Measurements from ENCODE around the gene SMIM43. TPM values are rescaled to one million over a fixed set of nuclear protein-coding genes. Genes with fewer than 3 reads are reported as not detected.

Gene SMIM43
- polyA plus RNA-seq (ENCODE audit: insufficient read length in 12 of 12), result 1 to 10 TPM in 8 of 12 donors, under 1 TPM in 2, not detected in 2; 0.55 to 2.8 (median 1.7) TPM
- long read RNA-seq, donor 1, result 0 reads
- long read RNA-seq, donor 2, result 0 reads
- long read RNA-seq, donor 3, result 0 reads
- long read RNA-seq, donor 4, result 0 reads
- long read RNA-seq, donor 5, partial matches to known transcripts, result 0 of 1 reads
- long read RNA-seq, donor 5, other reads (novel, unspliced or antisense), result 0 of 1 reads
- long read RNA-seq, donor 6, result 0 reads
- long read RNA-seq, donor 7, result 0 reads
- long read RNA-seq, donor 8, result 0 reads
- long read RNA-seq, donor 9, result 0 reads
- long read RNA-seq, donor 10, partial matches to known transcripts, result 18 of 27 reads
- long read RNA-seq, donor 10, other reads (novel, unspliced or antisense), result 9 of 27 reads
- long read RNA-seq, donor 11, result 0 reads

DNA sequence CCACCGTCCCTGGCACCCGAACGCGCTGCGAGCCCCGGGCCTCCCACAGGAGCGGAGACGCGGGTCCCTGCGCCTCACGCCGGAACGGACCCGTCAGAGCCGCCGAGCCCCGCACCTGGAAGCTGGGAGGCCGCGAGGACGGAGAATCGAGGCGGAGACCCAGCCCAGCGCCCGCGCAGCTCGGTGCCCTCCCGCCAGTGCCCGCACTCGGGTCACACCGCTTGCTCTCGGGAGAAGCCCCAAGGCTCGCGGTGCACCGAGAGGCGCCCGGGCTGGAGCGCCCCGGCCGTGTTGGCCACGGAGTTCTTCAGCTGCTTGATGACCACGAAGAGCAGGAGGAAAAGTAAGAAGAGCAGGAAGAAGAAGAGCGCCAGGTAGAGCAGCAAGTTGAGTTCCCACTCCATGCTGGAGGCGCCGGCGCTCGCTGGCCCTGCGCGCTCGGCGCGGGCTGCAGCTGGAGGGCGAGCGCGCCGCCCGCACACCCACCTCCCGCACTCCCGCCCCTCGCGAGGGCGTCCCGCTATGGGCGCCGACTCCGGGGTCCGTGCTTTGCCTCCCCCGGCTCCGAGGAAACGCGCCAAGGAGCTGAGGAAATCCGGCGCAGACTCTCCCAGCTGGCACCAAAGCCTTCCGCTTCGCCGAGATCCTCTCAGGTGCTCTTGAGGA lies at the start of gene SMIM43:
Gene SMIM43, minus strand, starts transcription at position 463 of the 666 bp plus-strand sequence. Its CDS starts 59 bp downstream, at position 404.
- no peak for DNase-seq

DNA sequence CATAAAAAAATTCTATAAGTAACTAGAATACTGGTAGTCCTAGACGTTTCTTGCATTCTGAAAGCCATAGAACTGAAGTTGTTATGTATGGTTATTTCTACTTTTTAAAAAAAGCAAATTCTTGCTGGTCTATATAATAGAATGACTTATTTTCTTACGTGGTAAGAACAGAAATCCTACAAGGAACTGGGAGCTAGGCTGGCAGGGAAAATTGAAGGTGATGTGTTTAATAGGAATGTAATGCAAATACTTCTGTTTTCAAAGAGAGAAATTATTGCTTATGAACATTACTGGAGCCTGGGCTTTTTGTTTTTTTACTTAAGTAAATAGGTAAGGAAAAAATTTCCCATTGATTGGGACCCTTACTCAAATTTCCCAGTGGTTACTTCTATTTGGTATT lies 49.8 kb upstream of the SMIM43 start:
- DNase-seq, result no peak

DNA sequence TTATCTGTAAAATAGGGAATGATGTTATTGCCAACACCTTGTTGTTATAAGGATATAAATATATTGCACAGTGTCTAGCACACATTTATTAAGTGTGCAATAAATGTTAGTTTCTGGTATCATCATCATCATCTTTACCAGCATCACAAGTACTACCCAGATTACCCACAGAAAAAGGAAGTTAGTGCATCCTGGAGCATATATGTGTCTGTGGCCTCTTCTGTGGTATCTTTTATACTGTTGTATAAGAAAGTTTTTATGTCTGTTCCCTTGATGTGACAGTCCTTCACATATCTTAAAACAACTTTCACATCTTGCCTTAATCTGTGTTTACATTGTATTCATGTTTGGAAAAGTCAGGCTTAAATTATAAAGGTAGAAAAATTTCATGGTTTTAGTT lies 46.2 kb upstream of the SMIM43 start:
- DNase-seq, result no peak

DNA sequence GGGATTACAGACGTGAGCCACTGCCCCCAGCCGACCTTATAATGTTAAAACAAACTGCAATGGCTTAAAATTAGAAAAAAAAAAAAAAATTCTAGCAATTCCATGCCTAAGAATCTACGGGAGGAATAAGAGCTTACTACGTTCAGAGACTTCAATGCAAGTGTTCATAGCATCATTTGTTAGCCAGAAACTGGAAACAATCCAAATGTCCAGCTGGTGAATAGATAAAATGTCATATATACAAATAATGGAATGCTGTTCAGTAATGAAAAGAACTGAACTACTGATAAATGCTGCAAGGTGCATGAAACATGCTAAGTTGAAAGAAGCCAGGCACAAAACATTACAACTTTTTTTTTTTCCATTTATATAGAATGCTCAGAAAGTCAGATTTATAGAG lies 41.4 kb upstream of the SMIM43 start:
- no peak for DNase-seq

DNA sequence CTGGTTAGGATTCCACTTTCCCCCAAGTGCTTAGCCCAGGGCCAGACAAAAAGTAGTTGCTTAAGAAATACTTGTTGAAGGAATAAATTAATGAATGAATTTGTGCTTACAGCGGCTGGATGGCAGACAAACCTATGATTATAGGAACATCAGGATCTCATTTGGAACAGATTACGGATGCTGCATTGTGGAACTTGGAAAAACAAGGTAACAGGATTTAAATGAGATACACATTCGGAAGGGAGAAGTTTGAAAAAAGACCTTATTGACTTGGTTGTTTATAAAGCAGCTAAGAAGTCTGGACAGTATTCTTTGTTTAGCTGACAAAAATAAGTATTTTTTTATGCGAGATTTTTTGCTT lies 36.7 kb upstream of the SMIM43 start:
- no peak for DNase-seq

DNA sequence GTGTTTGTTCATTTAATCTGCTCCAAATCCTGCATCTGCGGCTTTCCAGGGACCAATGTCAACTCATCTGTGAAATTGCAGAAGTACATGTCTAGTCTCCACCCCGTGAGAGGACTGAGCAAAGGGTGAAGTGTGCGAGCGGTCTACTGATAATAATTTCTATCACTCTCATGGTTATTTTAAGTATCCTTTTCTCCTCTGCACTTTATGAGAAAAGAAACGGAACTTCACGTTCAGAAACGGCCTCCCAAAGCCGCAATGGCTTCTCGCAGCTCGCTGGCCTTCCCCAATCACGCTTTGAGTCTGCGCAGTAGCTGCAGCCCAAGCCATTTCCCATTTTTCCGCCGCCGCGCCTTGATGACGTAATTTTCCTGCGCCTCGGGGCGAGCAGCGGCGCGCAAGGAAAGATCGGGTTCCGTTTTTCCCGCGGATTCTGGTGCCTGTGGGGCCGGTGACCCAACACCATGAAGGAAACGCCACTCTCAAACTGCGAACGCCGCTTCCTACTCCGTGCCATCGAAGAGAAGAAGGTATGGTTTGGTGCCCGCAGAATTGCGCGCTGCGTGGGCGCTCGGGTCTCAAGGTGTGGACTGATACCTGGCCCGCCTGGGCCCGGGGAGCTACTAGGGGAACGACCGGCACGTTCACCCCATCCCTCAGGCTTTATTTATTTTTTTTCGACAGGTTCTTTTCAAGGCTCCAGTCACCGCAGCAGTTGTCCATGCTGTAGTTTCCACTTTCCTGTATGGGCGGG lies 36.2 kb upstream of the SMIM43 start, which contains the start of gene EXOSC9:
Gene EXOSC9, plus strand, starts transcription at position 363 of the 754 bp plus-strand sequence. Its CDS starts 102 bp downstream, at position 465.
- peak; percentile 98 for DNase-seq

DNA sequence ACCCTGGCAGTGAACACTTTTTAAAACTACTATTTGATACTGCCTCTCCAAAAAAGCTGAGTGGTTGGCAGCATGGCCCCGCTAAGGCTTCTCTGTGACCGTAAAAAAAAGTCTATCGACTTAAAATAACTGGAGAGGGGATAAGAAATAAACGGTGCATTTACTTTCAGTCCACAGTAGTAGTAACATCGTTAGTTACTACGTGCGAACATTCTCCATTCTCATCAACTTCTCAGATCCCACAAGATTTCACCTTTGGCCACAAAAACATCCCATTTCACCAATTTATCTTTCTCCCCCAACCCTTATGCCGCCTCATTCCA lies 35.6 kb upstream of the SMIM43 start:
- DNase-seq, result no peak

DNA sequence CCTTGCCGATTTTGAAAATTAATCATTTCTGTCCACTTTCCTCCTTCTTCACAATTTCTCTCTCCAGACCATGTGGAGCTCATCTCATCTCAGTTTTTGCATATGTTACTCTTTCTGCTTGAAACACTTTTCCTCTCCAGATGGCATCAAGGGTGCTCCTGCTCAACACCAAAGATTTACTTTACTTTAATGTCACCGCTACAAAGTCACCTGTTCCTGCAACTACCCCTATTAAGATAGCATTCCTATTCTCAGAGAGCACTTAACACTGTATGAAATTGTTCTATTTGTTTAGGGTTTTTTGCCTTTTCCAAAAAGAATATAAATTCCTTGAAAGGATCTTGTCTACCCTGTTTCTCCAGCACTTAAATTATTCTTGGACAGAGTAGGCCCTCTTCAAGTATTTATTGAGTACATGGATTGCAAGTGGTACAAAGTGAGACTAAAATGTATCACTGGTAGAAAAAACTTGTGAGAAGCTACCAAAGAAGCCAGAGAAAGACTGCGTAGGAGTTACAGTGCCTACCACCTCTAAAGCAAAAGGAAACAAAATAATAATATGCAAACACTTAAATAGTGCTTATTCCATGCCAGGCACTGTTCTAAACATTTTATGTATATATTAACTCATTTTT lies 35.0 kb upstream of the SMIM43 start:
- no peak for DNase-seq

DNA sequence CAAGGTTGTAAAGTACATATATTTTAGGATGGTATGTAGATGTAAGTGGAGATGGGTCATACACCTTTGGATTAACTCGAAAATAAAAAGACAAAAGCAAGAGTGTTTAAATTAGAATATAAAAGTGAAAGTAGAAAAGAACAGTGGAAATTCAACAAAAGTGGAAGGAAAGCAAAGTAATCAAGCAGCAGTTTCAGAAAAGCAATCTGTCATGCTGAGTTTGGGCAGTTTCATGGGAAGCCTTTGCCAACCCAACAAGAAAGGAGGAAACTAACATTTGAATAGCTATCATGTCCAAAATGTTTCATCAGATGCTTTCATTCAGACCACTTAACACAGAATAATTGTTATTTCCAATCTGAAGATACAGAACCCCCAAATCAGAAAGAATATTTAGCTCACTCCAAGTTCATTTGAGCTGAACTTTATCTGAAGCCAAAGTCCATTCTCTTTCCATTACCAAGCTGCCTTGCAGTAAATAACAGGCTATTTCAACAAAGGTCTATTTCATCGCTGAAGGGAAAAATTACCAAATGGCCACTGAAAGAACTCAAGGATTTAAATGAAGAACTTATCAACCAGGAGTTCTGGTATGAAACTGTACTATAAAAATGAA lies 34.4 kb upstream of the SMIM43 start:
- DNase-seq, result no peak

DNA sequence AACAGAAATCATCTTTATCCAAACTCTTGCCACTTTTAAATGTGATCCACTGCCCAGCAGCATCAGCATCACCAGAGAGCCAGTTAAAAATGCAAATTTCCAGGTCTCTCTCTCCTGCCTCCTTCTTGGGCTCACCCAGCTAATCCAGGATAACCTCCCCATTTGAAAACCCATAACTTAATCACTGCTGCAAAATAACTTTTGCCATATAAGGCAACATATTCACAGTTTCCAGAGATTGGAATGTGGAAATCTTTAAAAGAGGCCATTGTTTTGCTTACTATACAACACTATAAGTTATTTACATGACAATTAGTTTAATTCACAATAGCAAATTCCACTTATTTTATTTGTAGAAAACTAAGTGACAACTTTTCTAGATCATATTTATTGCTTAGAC lies 31.3 kb upstream of the SMIM43 start:
- no peak for DNase-seq

DNA sequence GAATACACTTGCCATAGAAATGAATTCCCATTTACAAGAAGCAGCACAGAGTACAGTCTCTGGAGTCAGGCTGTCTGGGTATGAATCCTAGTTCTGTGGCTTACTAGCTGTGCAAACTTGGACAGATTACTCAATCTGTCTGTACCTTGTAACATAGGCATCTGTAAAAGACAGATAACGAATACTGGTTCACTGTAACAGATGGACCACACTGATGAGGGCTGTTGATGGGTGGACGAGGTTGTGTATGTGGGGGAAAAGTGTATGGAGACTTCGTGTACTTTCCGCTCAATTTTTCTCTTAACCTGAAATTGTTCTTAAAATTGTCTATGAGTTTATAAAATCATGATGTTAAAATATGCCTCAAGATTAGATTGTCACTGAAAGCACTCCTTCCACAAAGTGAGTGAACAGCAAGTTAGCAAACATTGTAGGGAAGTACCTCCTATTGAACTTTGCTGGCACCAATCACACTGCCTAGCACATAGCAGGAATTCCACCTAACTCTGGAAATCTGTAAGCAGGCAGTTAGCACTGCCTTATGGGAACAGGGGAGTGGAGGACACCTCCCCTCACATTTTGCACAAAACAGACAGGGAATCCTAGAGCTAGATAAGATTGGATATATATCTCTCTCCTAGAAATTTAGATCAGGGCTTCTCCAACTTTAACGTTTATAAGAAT lies 29.7 kb upstream of the SMIM43 start:
- DNase-seq, result no peak

DNA sequence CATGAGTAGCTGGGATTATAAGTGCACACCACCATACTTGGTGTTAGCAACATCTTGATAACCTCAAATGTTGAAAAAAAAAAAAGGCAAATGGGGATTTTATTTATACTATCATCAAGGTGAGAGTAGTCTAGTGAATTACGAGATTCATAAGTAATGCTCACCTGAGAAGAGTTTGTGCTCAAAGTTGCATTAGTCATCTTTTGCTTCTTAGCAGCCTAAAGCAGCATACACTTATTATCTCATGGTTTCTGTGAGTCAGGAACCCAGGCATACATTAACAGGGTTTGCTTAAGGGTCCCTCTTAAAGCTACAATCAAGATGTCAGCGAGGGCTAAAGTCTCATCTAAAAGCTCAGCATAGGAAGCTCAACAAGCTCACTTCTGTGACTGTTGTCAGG lies 28.0 kb upstream of the SMIM43 start:
- no peak for DNase-seq

DNA sequence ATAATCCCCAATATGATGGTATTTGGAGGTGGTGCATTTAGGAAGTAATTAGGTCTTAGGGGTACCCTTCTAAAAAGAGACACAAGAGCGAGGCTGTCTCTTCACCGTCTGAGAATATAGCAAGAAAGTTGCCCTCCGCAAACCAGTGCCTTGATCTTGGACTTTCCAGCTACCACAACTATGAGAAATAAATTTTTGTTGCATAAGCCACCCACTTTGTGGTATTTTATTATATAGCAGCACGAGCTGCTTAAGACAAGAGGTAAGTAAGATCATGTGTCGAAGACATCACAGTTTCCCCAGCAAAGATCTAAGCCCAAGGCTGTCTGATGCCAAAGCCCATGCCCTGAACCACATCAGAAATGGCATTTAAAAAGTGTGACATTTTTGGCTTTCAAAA lies 26.5 kb upstream of the SMIM43 start:
- no peak for DNase-seq

DNA sequence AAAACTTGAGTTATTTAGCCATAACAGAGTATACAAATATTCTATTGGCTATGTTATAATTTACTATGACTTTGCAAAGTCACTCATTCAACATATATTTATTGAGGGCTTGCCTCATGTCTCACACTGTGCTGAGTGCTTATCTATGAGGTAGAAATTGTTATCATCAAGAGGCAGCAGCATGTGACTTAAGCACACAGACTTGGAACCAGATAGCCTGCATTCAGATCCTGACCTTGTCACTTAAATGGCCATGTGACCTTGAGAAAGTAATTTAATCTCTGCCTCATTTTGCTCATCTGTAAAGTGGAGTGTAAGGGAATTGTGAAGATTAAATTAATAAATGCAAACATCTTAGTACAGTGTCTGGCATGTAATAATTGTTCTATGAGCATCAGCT lies 26.0 kb upstream of the SMIM43 start:
- DNase-seq, result no peak

DNA sequence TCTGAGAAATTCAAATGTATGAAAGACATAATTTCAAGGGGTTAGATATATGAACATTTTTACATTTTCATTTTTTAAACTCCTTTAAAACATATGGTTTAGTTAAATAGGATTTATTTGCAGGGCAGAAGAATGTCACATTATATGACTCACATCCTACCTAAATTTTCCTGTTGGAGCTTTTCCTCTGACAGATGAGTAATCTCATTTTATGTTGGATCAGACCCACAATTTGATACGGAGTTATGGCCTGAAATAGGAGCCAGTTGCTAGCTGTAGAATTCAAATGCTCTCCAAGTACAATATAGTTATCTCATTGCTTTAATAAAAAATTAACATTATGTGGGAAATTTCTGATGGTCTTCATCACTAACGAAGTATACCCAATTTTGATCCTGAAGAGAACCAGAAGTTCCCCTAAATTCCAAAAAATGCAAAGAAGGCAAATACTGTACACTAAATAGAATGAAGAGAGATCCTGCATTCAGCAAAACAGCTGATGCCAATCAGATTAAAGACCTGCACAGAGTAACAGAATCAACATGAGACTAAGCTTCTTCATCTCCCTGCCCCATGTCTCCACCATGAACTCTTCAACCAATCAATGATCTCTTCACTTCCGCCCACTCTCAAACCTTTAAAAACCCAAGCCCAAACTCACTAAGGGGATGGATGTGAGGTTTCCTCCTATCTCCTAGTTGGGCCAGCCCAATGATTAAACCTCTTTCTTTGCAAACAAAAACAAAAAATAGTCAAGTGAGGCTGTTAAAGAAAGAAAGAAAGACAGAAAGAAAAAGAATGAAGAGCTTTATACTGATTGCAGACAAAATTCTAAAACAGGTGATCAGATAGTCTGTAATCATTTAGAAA lies 25.2 kb upstream of the SMIM43 start:
- DNase-seq, result no peak

DNA sequence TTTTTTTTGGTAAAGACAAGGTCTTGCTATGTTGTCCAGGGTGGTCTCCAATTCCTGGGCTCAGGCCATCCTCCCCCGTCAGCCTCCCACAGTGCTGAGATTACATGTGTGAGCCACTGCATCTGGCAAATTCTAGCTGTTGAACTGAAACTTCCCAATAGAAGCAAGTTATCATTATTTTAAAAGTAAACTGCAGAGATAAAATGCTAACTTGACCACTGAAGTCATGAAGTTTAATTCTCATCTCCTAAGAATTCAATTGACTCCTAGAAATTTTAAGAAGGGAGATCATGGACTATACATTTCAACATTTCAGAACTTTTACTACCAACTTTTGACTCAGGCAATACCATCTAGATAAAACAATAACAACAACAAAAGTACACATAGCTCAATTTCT lies 24.5 kb upstream of the SMIM43 start:
- DNase-seq, result no peak

DNA sequence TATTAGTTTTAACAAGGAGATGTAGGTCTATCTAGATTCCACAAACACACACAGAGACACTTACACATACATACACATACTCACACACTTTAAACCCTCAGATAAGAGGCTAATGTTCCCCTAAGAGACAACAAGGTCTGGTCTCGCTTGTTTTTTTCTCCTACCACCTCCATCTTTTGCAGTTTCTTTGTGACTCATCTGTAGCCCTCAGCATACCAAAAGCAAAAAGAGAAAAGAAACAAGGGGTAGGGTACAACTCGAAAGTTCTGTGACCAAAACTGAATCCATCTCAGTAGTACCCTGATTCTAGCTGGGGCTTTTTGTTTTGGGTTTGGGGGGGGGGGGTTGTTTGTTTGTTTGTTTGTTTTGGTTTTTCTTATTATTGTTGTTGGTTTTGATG lies 23.9 kb upstream of the SMIM43 start:
- no peak for DNase-seq

DNA sequence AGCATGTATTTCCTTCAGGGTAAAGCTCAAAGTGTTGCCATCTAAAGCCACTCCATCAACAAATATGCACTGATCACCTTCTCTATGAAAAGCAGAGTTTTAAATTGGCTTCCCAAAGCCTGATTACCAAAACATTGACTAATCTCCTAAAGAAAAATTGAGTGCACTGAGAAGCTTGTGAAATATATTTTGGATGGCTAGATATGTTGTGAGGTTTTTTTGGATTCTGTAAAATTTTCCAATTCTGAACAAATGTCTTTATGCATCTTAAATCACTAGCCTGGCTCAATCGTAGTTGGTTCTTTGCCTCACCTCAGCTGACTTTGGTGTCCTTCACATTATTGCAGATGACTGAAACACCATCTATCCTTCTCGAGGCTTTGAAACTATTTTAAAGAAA lies 21.3 kb upstream of the SMIM43 start:
- no peak for DNase-seq

DNA sequence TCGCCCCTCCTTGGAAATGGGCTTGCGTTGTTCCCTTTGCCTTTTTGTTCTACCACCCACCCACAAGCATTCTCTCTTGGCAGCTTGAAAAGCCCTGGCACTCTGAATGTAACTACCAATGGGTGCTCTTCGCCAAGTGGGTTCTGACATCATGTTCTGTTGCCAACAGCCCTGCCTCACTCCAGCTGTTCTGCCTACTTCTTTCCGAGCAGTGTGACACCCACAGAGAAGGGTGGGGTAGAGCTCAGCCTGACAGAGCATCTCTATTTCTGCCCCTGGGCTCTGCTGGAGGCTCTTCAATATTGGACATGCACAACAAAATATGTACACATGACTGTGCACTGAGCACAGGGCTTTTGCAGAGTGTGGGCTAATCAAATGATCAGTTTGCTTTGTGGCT lies 20.5 kb upstream of the SMIM43 start:
- no peak for DNase-seq

DNA sequence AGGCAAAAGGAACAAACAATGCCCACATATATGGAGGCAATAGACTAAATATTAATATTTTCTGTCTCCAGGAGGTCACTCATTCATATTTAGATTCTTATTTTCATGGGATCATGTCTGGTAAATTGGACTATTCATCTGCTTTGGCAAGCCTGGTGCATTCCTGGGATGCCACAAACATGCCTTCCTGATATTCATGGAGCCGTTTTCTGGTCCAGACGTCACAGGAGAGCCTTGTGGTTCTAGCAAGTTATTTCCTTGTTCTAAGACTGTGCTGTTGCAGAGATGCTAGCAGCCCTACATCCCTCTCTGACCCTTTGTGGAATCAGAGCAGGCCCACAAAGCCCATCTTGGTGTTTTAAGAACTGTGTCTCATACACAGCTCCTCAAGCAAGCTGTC lies 20.0 kb upstream of the SMIM43 start:
- DNase-seq, result no peak

Data from muscle of arm (tissue), 14 donors.